ENCODE measurements around the gene NDC1.

Gene NDC1

DNA sequence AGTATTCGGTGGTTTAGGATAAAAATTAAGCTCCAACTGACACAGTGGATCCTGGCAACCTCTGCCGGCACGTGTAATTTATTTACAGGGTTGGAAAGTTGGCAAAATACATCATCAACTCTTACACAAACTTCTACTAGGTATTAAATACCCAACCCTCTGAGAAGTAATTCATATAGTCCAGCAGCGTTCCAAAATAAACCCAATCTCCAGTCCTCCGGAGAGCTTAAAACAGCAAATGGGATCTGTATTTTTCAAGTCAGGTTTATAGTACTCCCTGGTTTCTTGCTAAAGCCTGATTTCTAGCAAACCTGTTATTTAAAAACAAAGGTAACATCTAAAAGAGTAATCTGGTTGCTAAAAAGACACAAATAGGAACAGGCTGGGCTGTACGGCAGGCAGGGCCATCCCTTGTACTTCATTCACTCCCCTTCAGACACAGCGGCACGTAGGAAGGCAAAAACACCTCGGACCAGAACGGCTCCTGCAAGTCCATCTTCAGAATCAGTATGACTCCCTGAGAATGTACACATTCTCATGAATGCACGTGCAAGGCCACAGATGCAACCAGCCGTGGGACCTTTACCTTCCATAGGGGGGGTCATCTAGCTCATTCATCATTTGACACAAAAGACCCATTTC lies 107.8 kb downstream of the NDC1 start:
- H3K27ac ChIP-seq: no peak overlapping the region
- TF ChIP-seq, protein P1, sequence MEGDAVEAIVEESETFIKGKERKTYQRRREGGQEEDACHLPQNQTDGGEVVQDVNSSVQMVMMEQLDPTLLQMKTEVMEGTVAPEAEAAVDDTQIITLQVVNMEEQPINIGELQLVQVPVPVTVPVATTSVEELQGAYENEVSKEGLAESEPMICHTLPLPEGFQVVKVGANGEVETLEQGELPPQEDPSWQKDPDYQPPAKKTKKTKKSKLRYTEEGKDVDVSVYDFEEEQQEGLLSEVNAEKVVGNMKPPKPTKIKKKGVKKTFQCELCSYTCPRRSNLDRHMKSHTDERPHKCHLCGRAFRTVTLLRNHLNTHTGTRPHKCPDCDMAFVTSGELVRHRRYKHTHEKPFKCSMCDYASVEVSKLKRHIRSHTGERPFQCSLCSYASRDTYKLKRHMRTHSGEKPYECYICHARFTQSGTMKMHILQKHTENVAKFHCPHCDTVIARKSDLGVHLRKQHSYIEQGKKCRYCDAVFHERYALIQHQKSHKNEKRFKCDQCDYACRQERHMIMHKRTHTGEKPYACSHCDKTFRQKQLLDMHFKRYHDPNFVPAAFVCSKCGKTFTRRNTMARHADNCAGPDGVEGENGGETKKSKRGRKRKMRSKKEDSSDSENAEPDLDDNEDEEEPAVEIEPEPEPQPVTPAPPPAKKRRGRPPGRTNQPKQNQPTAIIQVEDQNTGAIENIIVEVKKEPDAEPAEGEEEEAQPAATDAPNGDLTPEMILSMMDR (conservative IDR thresholded peaks at IDR 0.05): no peak

DNA sequence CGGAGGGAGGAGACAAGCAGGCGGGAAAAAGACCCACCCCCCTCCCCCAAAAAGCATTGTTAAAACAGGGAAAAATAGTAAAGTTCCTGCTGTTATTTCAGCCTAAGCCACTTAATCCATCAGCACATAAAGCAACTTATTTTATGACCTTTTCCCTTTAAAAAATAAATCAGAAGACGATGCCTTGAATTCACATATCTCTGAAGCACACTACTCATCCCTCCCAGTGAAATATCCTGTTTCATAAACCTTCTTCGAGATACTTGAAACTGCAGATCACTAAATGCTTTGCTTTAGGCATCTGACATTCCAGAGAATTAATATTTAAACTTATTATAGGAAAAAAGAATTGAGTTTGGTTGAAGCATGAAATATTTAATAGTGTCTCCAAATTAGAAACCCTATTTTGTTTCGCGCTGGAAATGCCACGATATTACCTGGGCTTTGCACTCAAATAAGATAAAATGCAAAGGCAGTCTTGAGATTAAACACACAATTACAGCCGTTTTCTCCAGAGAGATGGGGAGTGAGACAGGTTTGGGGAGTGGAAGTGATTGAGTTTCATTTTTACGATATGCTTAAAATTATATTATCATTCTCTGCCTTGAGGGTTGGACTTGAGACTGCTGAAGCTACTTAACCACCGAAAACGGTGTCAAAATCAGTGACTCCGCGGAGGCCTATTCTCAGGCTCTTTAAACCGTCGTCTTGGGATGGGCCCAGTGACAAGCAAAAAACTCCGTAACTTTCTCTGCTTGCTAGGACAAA lies 108.5 kb downstream of the NDC1 start:
- TF ChIP-seq, protein P1 (conservative IDR thresholded peaks at IDR 0.05): no peak
- no peak overlapping the region for H3K27ac ChIP-seq

DNA sequence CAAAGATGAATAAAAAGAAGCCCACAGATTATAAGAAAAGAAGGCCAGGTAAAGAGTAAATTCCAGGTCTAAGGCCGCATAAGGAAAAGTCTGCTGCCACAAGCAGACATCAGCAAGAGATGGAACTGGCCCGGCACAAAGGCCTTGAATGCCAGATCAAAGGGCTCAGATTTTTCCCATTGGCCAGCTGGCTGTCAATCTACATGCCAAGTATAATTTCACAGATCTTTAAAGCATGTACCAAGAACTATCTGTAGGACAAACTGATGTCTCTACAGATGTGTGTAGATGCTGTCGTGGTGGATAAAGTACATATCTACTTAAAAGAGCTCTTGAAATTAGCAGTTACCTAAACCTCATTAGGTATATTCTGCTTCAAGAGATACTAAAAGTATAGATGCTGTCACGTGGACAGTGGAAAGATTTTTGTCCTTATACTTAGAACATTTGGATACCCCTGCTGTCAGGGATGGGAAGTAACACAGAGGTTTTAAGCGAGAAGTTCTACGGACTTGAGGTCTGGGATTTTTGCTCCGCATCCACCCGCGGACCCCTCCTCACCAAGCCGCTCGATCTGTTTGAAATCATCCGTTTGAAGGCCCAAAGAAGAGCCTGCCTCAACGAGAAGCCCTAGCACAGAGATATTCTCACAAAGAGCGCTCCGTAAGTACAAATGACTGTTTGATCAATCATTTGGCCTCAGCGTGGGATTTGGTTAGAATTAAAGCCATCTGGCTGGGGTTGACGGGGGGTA lies 109.2 kb downstream of the NDC1 start:
- TF ChIP-seq, protein P1 (conservative IDR thresholded peaks at IDR 0.05): no peak
- no peak overlapping the region for H3K27ac ChIP-seq

DNA sequence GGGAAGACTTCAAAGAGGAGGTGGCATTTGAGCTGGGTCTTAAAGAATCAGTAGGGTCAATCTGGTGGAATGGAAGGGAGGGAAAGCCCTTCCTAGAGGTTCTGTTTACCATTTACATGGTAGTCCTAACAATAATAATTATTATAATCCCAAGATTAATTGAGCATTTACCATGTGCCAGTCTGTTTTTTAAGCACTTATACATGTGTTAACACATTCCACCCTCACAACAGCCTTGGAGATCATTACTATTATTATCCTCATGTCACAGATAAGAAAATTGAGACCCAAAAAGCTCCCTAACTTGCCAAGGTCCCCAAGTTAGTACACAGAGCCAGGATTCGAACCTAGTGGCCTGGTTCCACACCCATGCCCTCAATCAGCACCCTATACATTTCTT lies 109.9 kb downstream of the NDC1 start:
- H3K27ac ChIP-seq: no peak overlapping the region
- TF ChIP-seq, protein P1 (conservative IDR thresholded peaks at IDR 0.05): no peak

DNA sequence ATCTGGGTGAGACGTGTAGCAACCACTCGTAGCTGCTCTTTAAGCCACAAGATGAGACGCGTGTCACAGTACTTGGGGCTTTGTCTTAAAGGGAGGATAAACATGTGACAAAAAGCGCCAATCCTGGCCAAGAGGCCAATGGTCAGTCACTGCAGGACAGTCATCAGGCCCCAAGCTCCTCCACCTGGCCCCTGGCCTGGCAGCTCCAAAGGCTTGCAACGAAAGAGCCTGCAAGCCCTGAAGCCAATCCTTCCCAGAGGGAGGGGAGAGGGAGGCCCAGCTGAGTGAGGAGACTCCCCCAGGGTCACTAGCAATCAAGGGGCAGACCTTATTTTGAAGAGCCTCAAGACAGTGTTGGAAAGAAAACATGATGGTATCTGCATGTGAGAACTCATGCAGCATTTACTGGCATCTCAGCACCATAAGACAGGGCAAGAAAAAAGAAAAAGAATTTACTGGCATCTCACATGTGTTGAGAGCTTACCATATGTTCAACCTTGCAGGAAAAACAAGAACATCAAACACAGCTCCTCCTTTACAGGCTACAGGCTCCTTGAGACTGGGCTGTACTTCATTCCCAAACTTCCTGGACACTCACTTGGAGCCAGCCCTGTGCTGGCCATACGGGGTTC lies 110.5 kb downstream of the NDC1 start:
- TF ChIP-seq, protein P1 (conservative IDR thresholded peaks at IDR 0.05): no peak

DNA sequence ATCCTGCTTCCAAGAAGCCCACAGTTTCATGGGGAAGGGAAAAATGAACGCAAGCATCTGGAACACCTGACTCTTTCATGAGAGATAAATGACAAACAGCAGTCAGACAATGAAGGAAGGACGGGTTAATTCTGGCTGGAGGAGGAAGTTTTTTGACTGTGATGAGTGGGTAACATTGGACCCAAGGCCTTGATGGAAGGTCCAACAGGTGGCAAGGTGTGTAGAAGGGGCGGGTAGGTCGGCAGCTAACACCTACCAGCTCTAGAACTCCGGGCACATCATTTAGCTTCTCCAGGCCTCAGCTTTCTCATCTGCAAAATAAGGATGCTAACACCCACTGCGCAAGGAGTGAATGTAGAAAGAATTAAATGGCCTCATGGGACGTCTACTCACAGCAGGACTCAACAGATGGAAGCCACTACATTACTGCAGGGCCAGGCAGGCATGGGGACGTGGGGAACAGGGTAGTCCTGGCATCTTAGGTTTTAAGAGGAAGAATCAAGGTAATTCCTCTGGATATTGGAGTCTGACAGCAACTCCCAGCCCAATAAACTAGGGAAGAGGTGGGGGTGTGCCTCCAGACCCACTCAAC lies 112.0 kb downstream of the NDC1 start:
- TF ChIP-seq, protein P1 (conservative IDR thresholded peaks at IDR 0.05): no peak
- no peak overlapping the region for H3K27ac ChIP-seq

More for the DNA sequence above, 110.5 kb downstream of the NDC1 start:
- no peak overlapping the region for H3K27ac ChIP-seq
